MM.1S (cell line): ENCODE results near the gene ACE.

Experiments used
- DNase-seq: peaks from one replicate; pipeline ENCODE4 v3.0.0-alpha.2; 2015
- H2AFZ ChIP-seq: fragments of 300-600 bp; sonication (generic); 2 replicates; pipeline ENCODE4 v1.6.0; 2016; ENCODE audit warnings: antibody characterized with exemption, low read length
- H3F3A ChIP-seq: fragments of 300-600 bp; sonication (generic); 2 replicates; pipeline ENCODE4 v1.6.1; 2016; ENCODE audit warnings: mild to moderate bottlenecking, antibody characterized with exemption, low read length, moderate library complexity, mixed read lengths; ENCODE audit not compliant: insufficient read depth
- H3K27ac ChIP-seq: fragments of 300-600 bp; sonication (generic); 2 replicates; pipeline ENCODE4 v1.5.1; 2016; ENCODE audit warnings: mild to moderate bottlenecking, low read length
- H3K27me3 ChIP-seq: fragments of 300-600 bp; sonication (generic); replicated peaks from 2 replicates; pipeline ENCODE4 v1.6.0; 2016; ENCODE audit warnings: low read length; ENCODE audit not compliant: insufficient read depth
- H3K36me3 ChIP-seq: fragments of 300-600 bp; sonication (generic); replicated peaks from 2 replicates; pipeline ENCODE4 v1.6.1; 2016; ENCODE audit warnings: mild to moderate bottlenecking, low read length, mixed read lengths; ENCODE audit not compliant: insufficient read depth
- H3K4me1 ChIP-seq: fragments of 300-600 bp; sonication (generic); 2 replicates; pipeline ENCODE4 v1.6.1; 2016; ENCODE audit warnings: low read length, mixed read lengths
- H3K4me2 ChIP-seq: fragments of 300-600 bp; sonication (generic); 2 replicates; pipeline ENCODE4 v1.6.0; 2016; ENCODE audit warnings: low read depth, low read length
- H3K4me3 ChIP-seq: fragments of 300-600 bp; sonication (generic); 2 replicates; pipeline ENCODE4 v1.5.1; 2016; ENCODE audit warnings: low read length, mixed read lengths
- H3K79me2 ChIP-seq: fragments of 300-600 bp; sonication (generic); 2 replicates; pipeline ENCODE4 v1.6.1; 2016; ENCODE audit warnings: mixed run types, low read length, mixed read lengths
- H3K9ac ChIP-seq: fragments of 300-600 bp; sonication (generic); 2 replicates; pipeline ENCODE4 v1.6.1; 2016; ENCODE audit warnings: low read length, mixed read lengths
- H3K9me2 ChIP-seq: fragments of 300-600 bp; sonication (generic); replicated peaks from 2 replicates; pipeline ENCODE4 v1.6.1; 2016; ENCODE audit warnings: mild to moderate bottlenecking, low read length, mixed read lengths; ENCODE audit not compliant: insufficient read depth
- H3K9me3 ChIP-seq: fragments of 300-600 bp; sonication (generic); replicated peaks from 2 replicates; pipeline ENCODE4 v1.6.1; 2016; ENCODE audit warnings: mild to moderate bottlenecking, low read length, mixed read lengths; ENCODE audit not compliant: insufficient read depth
- H4K20me1 ChIP-seq: fragments of 300-600 bp; sonication (generic); 2 replicates; pipeline ENCODE4 v1.6.1; 2016; ENCODE audit warnings: mild to moderate bottlenecking, low read length, moderate library complexity, mixed read lengths; ENCODE audit not compliant: insufficient read depth
- CTCF ChIP-seq: fragments of 300-600 bp; sonication (generic); IDR thresholded peaks from 2 replicates; pipeline ENCODE4 v1.5.1; 2016; ENCODE audit warnings: antibody characterized with exemption, low read length, mixed read lengths
- EZH2 ChIP-seq: fragments of 300-600 bp; sonication (generic); optimal IDR thresholded peaks from 2 replicates; pipeline ENCODE3; 2017; ENCODE audit warnings: low read depth, mild to moderate bottlenecking, antibody characterized with exemption, low read length, mixed read lengths
- EZH2phosphoT487 ChIP-seq: fragments of 300-600 bp; sonication (generic); IDR thresholded peaks from 2 replicates; pipeline ENCODE4 v1.6.1; 2018; ENCODE audit warnings: antibody characterized with exemption, low read length

ACE gene

GRCh38 chr17:63544467-63545301 is 67.8 kb downstream of the ACE start:
- TF ChIP-seq EZH2 (no peak), CTCF (no peak), EZH2phosphoT487 (no peak)
- Histone ChIP-seq H4K20me1 (no peaks in the 10 kb centered on the region), H3K36me3 (no peaks in the 10 kb centered on the region), H2AFZ (no peak overlapping the region), H3K27ac (no peak overlapping the region), H3K9me3 (no peaks in the 10 kb centered on the region), H3K4me2 (no peak overlapping the region), H3F3A (peaks cover 6% of the 10 kb centered on the region; the same call in 1 of the 2 replicates), H3K79me2 (no peaks in the 10 kb centered on the region), H3K27me3 (peaks cover 11% of the 10 kb centered on the region), H3K4me1 (no peaks in the 10 kb centered on the region), H3K9ac (no peak overlapping the region), H3K4me3 (no peak overlapping the region), H3K9me2 (no peaks in the 10 kb centered on the region)
- DNase-seq = no peak

DNA sequence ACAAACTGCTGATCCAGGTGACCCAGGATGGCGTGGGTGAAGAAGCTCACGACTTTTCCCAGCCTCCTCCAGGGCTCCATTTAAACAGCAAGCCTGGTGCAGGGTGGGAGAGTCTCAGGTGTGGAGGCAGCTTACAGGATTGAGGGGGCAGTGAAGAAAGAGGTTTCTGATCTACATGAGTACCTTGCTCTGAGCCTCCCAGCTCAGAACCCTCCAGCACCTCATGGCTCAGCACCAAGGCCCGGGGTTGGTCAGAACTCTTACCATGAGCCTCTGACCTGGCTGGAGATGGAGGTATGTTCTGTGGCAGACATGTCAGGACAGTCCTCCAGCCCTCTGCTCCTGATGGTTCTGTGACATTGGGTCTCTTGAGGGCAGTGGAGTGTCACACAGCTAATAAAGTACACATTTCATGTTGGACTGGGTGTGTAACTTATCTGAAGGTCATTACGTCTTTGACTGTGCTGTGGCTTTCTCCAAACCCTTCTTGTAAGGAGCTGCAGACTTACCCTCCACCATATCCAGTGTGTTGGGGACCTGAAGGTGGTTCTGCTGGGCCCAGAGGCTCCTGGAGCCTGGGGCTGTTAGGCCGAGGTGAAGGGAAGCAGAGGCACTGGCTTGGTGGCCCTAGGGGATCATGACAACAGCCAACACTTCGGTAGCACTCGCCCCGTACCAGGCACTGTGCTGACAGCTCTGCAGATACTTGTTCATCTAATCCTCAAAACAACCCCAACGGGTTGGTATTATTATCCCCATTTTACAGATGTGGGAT is 69.6 kb downstream of the ACE start:
- no peaks in the 10 kb centered on the region for H3K9me2 ChIP-seq
- peaks cover 12% of the 10 kb centered on the region for H3K79me2 ChIP-seq
- H3K9ac ChIP-seq = no peak overlapping the region
- peaks cover 12% of the 10 kb centered on the region; the same call in 1 of the 2 replicates for H3F3A ChIP-seq
- H3K4me3 ChIP-seq = no peak overlapping the region
- no peak overlapping the region for H2AFZ ChIP-seq
- TF ChIP-seq CTCF = no peak
- TF ChIP-seq EZH2phosphoT487 = no peak
- H3K4me2 ChIP-seq = no peak overlapping the region
- H3K9me3 ChIP-seq = no peaks in the 10 kb centered on the region
- 0 out of 2 replicates have a peak, but pooled peaks cover 8% of the 10 kb centered on the region for H3K27me3 ChIP-seq
- H4K20me1 ChIP-seq = peaks cover 3% of the 10 kb centered on the region; the same call in 1 of the 2 replicates
- no peaks in the 10 kb centered on the region for H3K36me3 ChIP-seq
- no peak overlapping the region for H3K27ac ChIP-seq
- DNase-seq = no peak
- H3K4me1 ChIP-seq = peaks cover 3% of the 10 kb centered on the region; the same call in 1 of the 2 replicates

DNA sequence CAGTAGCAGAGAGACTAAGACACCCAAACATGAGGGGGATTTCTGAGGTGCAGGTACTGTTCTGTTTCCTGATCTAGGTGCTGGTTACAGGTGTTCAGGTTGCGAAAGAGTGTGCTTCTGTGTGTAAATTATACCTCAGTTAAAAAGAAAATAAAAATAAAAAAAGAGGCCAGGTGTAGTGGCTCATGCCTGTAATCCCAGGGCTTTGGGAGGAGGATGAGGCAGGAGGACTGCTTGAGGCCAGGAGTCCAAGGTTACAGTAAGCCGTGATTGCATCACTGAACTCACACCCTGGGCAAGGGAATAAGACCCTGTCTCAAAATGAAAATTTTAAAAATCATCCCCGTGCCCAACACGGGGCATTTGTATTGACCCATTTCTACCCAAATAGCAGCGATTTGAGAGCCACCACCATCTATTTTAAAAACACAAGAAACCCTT is 70.2 kb downstream of the ACE start:
- Histone ChIP-seq H3K9ac (no peak overlapping the region), H3K4me3 (no peak overlapping the region), H3K4me1 (peaks cover 5% of the 10 kb centered on the region; the same call in 1 of the 2 replicates), H3K27me3 (0 out of 2 replicates have a peak, but pooled peaks cover 4% of the 10 kb centered on the region), H3K79me2 (peaks cover 17% of the 10 kb centered on the region), H3K9me2 (no peaks in the 10 kb centered on the region), H3K9me3 (no peaks in the 10 kb centered on the region), H3K27ac (no peak overlapping the region), H3F3A (peaks cover 13% of the 10 kb centered on the region; the same call in 1 of the 2 replicates), H3K4me2 (no peak overlapping the region), H3K36me3 (no peaks in the 10 kb centered on the region), H4K20me1 (peaks cover 5% of the 10 kb centered on the region; the same call in 1 of the 2 replicates), H2AFZ (no peak overlapping the region)
- TF ChIP-seq EZH2 (no peak), EZH2phosphoT487 (no peak), CTCF (no peak)
- no peak for DNase-seq
